Measurements from ENCODE around the gene NDUFAF5. TPM values are rescaled to one million over a fixed set of nuclear protein-coding genes. Genes with fewer than 3 reads are reported as not detected.
"Not testable (repeated sequence)": the region's sequence is repeated elsewhere in the genome, so short reads cannot be mapped to it uniquely, and the experiment has no call there.

The NDUFAF5 gene
- 17.2 TPM for polyA plus RNA-seq (2013, experiment 1 of 2; ENCODE audit: insufficient read length)
- polyA plus RNA-seq (2013, experiment 2 of 2; ENCODE audit: insufficient read length), result 15.3 TPM

- peak; percentile 98 for DNase-seq
Measured at GRCh38 chr20:13784893-13785715, at the start of gene NDUFAF5, which contains the start of gene ESF1. Gene NDUFAF5, plus strand, starts transcription at chr20:13785028. Its CDS starts 41 bp downstream, at chr20:13785069. Gene ESF1, minus strand, starts transcription at chr20:13784919. Its CDS starts 1,779 bp downstream, at chr20:13783140.

- no peak for DNase-seq
Measured at GRCh38 chr20:13735826-13736225, 49.0 kb upstream of the NDUFAF5 start.

- peak; percentile 49 for DNase-seq
Measured at GRCh38 chr20:13736436-13737191, 48.2 kb upstream of the NDUFAF5 start.

GRCh38 chr20:13738187-13738586, 46.6 kb upstream of the NDUFAF5 start:
- DNase-seq, result not testable (repeated sequence)

- peak; percentile 67 for DNase-seq
Measured at GRCh38 chr20:13739731-13740649, 44.8 kb upstream of the NDUFAF5 start.

GRCh38 chr20:13741879-13742278, 42.9 kb upstream of the NDUFAF5 start:
- DNase-seq, result no peak

- peak; percentile 28 for DNase-seq
Measured at GRCh38 chr20:13744352-13744751, 40.5 kb upstream of the NDUFAF5 start.

- DNase-seq, result peak; percentile 69
Measured at GRCh38 chr20:13745784-13746183, 39.0 kb upstream of the NDUFAF5 start.

- DNase-seq, result no peak
Measured at GRCh38 chr20:13749811-13750210, 35.0 kb upstream of the NDUFAF5 start.

GRCh38 chr20:13753436-13754036, 31.3 kb upstream of the NDUFAF5 start:
- DNase-seq, result no peak

GRCh38 chr20:13755809-13756208, 29.0 kb upstream of the NDUFAF5 start:
- no peak for DNase-seq

GRCh38 chr20:13756551-13756950, 28.3 kb upstream of the NDUFAF5 start:
- no peak for DNase-seq

- no peak for DNase-seq
Measured at GRCh38 chr20:13758884-13759283, 25.9 kb upstream of the NDUFAF5 start.

GRCh38 chr20:13760451-13760946, 24.3 kb upstream of the NDUFAF5 start:
- not testable (repeated sequence) for DNase-seq

- DNase-seq, result no peak
Measured at GRCh38 chr20:13765299-13765698, 19.5 kb upstream of the NDUFAF5 start.

- DNase-seq, result no peak
Measured at GRCh38 chr20:13765868-13766416, 18.9 kb upstream of the NDUFAF5 start.

- no peak for DNase-seq
Measured at GRCh38 chr20:13770141-13770540, 14.7 kb upstream of the NDUFAF5 start.

GRCh38 chr20:13771853-13772453, 12.9 kb upstream of the NDUFAF5 start:
- peak; percentile 33 for DNase-seq

- DNase-seq, result no peak
Measured at GRCh38 chr20:13772529-13772928, 12.3 kb upstream of the NDUFAF5 start.

GRCh38 chr20:13775867-13776266, 9.0 kb upstream of the NDUFAF5 start:
- no peak for DNase-seq

- no peak for DNase-seq
Measured at GRCh38 chr20:13777171-13777601, 7.6 kb upstream of the NDUFAF5 start.
